Cardiac fibroblast (primary cell): Measurements from ENCODE around the gene CEMP1.

Source experiments
- DNase-seq, 2 donors: peaks; one replicate each; pipeline versions ENCODE4 v3.0.0 to v3.0.0-alpha.2; 2010; ENCODE audit warnings: low read depth in 2 of 2
- H3K4me3 ChIP-seq, 2 donors: replicated peaks in 1 of 2; 1 replicate in 1 of 2; 2 replicates in 1 of 2; pipeline ENCODE4 v1.5.1; 2011; ENCODE audit warnings: low read depth in 2 of 2, low read length in 2 of 2, mild to moderate bottlenecking in 2 of 2, moderate library complexity in 1 of 2
- TF ChIP-seq, protein P1 (sequence below): IDR thresholded peaks from one replicate; pipeline ENCODE4 v1.5.1; 2011; ENCODE audit warnings: low read depth, mild to moderate bottlenecking, low read length, inconsistent platforms

CEMP1 gene

DNA sequence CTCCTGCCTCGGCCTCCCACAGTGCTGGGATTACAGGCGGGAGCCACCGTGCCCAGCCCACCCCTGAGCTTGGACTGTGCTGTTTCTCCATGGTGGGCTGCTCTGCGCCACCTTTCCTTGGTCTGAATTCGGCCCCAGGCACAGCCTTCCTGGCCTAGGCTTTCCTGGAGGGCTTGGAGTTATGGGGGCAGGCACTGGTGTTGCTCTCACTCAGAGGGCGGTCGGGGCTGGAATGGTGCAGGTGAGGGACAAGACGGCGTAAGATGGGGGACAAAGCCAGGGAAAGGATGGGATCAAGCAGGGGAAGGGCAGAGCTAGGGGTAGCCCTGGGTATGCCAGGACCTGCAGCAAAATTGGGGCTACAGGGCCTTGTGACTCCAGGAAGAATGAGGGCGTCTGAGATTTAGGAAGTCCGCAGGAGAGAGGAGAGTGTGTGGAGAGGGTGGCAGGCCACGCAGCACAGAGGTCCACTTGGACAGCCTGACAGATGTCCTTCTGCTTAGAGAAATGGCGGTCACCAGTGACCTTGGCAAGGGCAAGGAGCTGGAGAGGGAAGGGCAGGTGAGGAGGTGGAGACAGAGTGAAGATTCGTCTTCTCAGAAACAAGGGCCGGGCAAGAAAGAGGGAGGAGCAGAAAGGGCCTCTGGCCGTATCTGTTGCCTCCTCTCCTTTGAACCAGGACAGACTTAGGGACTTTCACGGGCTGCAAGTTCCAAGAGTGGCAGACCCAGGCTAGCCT, 19.0 kb downstream of the CEMP1 start:
- DNase-seq = no peak
- no peak overlapping the region for H3K4me3 ChIP-seq
- TF ChIP-seq, protein P1, sequence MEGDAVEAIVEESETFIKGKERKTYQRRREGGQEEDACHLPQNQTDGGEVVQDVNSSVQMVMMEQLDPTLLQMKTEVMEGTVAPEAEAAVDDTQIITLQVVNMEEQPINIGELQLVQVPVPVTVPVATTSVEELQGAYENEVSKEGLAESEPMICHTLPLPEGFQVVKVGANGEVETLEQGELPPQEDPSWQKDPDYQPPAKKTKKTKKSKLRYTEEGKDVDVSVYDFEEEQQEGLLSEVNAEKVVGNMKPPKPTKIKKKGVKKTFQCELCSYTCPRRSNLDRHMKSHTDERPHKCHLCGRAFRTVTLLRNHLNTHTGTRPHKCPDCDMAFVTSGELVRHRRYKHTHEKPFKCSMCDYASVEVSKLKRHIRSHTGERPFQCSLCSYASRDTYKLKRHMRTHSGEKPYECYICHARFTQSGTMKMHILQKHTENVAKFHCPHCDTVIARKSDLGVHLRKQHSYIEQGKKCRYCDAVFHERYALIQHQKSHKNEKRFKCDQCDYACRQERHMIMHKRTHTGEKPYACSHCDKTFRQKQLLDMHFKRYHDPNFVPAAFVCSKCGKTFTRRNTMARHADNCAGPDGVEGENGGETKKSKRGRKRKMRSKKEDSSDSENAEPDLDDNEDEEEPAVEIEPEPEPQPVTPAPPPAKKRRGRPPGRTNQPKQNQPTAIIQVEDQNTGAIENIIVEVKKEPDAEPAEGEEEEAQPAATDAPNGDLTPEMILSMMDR = no peak

DNA sequence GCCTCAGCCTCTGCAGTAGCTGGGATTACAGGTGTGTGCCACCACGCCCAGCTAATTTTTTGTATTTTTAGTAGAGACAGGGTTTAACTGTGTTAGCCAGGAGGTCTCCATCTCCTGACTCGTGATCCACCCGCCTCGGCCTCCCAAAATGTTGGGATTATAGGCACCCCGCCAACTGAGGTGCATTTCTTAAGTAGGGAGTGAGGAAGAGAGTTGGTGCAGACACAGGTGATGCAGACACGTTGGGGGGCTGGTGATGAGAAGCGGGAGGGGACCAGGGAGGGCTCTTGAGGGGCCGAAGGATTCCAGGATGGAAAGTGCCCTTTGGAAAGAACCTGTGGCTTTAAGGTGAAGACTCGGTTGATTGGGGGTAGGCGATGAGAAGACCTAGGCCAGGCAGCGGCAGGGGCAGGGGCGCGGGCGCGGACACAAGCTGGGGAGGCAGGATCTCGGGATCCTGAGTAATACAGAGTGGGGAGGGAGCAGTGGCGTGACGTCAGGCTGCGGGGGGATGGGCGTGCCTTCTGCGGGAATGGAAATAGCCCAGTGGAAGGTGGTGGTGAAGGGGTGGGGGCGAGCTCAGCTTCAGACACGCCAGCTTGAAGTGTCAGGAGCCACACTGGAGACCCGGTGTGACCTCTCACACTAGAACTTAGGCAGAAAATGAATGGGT, 19.9 kb downstream of the CEMP1 start:
- TF ChIP-seq, protein P1 = no peak
- peak overlapping the region in 1 of 2 donors; percentile 7 for H3K4me3 ChIP-seq
- peak; percentile 65 to 66 for DNase-seq

DNA sequence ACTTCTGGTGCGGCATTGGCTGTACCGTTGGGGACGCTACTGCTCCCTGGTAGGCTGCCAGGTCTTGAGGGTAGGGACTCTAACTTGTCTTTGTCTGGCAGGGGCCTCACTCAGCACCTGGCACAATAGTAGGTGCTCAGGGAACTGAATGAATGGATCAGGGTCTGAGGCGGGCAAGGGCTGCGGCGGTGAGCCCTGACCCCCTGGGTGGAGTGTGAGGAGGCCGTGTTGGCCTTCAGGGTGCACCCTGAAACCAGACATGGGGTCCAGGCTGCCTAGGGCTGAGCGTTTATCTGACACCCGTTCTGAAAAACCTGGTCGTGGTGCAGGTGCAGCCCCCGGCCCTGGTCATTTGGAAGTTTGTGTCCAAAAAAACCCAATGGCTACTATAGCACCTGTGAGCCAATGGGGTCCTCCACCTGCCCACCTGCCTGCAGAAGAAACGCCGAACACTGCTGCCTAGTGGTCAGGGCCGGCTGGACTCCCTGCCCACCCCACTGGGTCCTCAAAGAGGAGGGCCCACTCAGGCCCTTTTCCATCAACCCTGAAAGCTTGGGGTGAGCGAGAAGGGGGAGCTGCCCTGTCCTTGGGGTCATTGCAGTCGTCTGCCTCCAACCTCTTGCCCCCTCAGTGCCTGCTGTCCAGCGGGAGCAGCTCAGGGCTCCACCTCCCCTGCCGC, 22.3 kb downstream of the CEMP1 start:
- H3K4me3 ChIP-seq = no peak overlapping the region
- no peak for DNase-seq
- TF ChIP-seq, protein P1 = no peak

DNA sequence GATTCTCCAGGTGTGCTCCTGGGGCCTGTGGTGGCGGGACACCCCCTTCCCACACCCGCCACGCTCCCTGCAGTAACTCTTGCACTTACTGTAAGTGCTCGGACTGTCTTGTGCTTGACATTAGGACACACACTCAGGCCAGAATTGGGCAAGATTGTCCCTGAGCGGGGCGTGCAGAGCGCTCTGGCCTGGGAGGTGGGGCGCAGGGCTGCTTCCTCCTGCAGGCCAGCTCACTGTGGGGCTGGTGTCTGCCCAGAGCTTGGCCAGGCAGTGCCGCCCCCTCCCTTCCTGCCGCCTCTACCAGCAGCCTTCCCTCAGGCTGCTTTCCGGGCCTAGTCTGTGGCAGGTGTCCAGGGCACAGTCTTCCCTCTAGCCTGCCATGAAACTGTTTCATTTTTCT, 23.5 kb downstream of the CEMP1 start:
- H3K4me3 ChIP-seq = no peak overlapping the region
- no peak for DNase-seq
- TF ChIP-seq, protein P1 = no peak

DNA sequence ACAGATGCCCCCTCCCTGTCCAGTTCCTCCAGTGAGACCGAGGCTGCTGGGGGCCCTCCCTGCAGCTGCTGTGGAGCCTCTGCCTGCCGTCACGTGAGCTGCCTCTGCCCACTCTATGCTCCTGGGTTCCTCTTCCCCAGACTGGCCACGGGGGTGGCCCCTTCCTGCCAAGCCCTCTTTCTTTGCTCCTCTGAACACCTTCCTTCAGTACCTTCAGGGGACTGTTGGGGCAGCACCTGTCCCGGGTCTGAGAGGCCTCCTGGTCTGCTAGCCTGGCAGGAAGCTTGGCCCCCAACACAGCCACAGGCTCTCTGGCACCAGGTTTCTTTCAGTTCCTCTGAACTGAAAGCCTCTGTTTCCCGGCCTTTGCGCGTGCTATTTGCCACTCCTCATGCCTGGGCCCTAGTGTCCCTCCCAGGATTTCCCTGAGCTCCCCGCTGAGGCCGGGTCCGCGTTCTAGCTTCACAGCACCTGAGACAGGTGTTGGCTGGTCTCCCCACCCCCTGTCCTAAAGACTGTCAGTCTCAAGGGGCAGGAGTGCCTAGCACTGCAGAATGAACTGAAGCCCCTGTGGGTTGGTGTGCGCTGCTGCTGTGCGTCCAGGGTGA, 24.1 kb downstream of the CEMP1 start:
- TF ChIP-seq, protein P1 = no peak

DNA sequence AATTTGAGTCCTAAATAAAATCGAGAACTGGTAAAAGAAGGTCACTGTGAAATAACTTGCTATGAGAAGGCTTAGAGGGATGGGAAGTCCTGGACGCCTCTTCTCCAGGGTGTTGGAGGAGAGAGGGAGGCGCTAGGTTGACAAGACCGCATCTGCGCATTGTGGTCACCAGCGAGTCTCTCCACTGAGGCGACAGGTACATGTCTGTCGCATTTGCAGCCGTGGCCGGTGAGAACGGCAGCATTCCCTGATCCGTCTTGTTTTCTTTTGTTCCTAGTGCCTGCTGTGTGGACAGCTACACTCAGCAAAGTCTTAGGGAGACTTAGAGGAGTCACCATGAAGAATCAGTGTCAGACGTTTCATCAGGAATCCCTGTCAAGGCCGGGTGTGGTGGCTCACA, 25.5 kb downstream of the CEMP1 start:
- H3K4me3 ChIP-seq = no peak overlapping the region
- TF ChIP-seq, protein P1 = no peak
- no peak for DNase-seq

More for the DNA sequence above, 24.1 kb downstream of the CEMP1 start:
- H3K4me3 ChIP-seq = no peak overlapping the region
- DNase-seq = no peak
